GM13977 (cell line): ENCODE measurements around the gene AUTS2.

Experiments
- DNase-seq: peaks from one replicate; pipeline ENCODE4 v3.0.0; 2012; ENCODE audit warnings: low spot score
- in situ Hi-C: fragments of 300-500 bp; cut with MboI; formaldehyde crosslinking; loops from one replicate; pipeline ENCODE4 v1.12.0; 2022; ENCODE audit warnings: low sequenced_read_pairs, low pct_unique_long_range_greater_than_20kb, mixed read lengths, inconsistent platforms; ENCODE audit not compliant: unreplicated experiment
- TF ChIP-seq, protein P1 (sequence below): IDR thresholded peaks from 2 replicates; pipeline ENCODE4 v1.5.1; 2012; ENCODE audit warnings: mild to moderate bottlenecking, control low read depth; ENCODE audit not compliant: insufficient read depth; ENCODE audit errors: extremely low read depth, missing control alignments

The AUTS2 gene

DNA sequence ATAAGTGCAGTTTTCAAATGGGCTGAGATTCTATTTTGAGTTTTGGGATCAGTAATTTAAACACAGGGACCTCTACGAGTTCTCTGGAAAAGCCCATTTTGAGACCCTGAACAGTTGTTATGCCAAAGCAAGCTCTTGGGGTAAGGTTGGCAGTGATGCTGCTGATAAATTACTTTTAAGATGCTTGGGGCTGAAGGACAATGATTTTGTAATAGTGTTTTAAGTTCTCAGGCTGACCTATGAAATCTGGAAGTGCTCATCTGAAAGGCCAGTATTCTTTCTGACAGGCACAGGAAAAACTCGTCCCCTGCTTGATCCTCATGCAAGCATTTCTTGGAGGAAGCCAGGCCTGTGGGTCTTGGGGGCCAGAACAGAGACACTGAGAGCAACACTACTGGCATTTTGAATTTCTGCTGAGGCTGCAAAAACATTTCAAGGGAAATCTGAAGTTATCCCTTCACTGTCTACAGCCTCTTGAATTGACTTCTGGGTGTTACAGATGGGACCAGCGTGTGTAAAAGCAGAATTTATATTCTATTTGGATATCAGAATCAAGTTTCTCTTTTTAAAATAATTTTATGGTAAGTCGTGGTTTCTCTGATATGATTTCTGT, 79.7 kb downstream of the AUTS2 start:
- no peak for DNase-seq
- in situ Hi-C loops = no loop called here

GRCh38 chr7:69678494-69679187, 80.4 kb downstream of the AUTS2 start:
- TF ChIP-seq, protein P1, sequence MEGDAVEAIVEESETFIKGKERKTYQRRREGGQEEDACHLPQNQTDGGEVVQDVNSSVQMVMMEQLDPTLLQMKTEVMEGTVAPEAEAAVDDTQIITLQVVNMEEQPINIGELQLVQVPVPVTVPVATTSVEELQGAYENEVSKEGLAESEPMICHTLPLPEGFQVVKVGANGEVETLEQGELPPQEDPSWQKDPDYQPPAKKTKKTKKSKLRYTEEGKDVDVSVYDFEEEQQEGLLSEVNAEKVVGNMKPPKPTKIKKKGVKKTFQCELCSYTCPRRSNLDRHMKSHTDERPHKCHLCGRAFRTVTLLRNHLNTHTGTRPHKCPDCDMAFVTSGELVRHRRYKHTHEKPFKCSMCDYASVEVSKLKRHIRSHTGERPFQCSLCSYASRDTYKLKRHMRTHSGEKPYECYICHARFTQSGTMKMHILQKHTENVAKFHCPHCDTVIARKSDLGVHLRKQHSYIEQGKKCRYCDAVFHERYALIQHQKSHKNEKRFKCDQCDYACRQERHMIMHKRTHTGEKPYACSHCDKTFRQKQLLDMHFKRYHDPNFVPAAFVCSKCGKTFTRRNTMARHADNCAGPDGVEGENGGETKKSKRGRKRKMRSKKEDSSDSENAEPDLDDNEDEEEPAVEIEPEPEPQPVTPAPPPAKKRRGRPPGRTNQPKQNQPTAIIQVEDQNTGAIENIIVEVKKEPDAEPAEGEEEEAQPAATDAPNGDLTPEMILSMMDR = no peak
- in situ Hi-C loops = no loop called here
- DNase-seq = no peak

More for the DNA sequence above, 79.7 kb downstream of the AUTS2 start:
- TF ChIP-seq, protein P1 = no peak

GRCh38 chr7:69681181-69681580, 82.9 kb downstream of the AUTS2 start:
- TF ChIP-seq, protein P1 = no peak
- in situ Hi-C loops = no loop called here
- no peak for DNase-seq

DNA sequence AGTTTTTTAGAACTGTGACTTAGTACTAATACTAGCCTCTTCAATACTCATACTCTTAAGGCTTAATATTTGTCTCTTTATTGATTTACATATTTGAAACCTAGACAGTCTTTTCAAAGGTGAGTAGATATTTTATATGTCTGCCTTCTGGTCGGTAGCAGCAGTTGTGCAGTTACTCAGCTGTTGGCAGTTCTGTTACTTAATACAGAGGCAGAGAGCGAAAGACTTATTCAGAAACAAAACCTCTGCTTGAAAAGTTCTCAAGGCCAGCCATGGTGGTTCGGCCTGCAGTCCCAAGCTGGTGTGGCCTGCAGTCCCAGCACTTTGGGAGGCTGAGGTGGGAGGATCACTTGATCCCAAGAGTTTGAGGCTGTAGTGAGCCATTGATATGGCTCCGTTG, 84.2 kb downstream of the AUTS2 start:
- in situ Hi-C loops = no loop called here
- TF ChIP-seq, protein P1 = no peak
- no peak for DNase-seq

DNA sequence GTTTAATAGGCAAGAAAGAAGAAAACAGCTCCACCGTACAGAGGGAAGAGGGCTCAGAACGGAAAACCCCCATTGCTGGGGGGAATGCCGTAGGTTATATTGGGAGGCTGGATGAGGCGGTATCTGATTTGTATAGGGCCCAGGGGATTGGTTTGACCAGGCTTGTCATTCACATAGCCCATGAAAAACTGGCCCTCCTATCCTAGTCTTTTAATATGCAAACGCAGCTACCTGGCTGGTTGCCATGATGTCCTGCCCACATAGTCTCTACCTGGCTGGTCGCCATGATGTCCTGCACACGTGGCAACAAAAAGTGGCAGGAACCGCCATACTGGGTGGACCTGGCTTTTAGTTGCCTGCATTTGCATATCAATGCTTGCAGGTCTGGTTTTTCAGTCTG, 84.7 kb downstream of the AUTS2 start:
- in situ Hi-C loops = no loop called here
- DNase-seq = no peak
- TF ChIP-seq, protein P1 = no peak

DNA sequence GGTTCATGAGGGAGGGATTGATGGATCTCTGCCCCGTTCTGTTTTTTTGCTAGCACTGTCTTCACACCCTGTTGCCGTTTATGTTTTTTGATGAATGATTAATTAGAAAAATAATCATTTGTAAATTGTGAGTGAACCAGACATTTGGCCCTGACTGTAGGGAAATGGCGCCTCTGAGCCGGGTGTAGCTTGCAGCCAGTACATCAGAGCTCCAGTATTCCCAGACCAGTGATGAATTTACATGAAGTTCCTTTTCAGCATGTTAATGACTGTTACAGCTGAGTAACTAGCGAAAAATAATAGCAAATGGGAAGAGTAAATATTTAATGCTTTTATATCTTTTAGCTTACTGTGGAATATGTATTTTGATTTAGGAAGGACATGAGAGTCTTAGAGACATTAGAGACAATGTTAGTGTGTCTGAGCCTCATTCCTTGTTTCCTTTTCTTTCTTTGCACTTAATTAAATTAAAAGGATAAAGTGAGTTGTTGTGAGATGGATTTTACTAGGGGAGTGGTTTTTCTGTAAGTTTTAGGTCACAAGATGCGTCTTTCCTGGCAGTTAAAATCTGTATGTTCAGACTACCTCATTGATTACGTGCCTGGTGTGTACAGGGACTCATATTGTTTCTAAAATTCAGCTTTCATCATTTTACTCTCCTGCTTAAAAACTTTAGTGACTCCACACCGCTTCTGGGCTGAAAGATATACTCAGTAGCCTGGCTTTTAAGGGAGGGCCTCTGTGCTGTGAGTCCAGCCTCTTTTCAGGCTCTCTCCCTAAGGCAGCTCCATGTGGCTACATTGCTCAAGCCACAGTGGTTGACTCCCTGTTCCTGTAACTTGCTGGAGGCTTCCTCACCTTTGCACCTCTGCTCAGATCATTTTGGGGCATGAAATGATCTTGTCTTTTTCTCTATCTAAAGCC, 86.4 kb downstream of the AUTS2 start:
- in situ Hi-C loops = no loop called here
- TF ChIP-seq, protein P1 = no peak
- no peak for DNase-seq
